H1 (cell line): ENCODE measurements around the gene LTBP3. TPM values are rescaled to one million over a fixed set of nuclear protein-coding genes. Genes with fewer than 3 reads are reported as not detected.

Source experiments
- CTCF ChIA-PET: fragments of 300-600 bp; sonication (Branson Sonifier 250); formaldehyde crosslinking; loops from one replicate; lab custom pipeline; 2021; ENCODE audit not compliant: partially characterized antibody; lab: Charles Lee
- POLR2A ChIA-PET: fragments of 300-600 bp; sonication (Branson Sonifier 250); formaldehyde crosslinking; loops from one replicate; lab custom pipeline; 2021; ENCODE audit warnings: inconsistent platforms; ENCODE audit not compliant: partially characterized antibody; lab: Charles Lee
- DNase-seq, 2 experiments: peaks; one replicate each; pipeline versions ENCODE4 v3.0.0 to v3.0.0-alpha.2; 2010 to 2022; ENCODE audit warnings: low spot score in 2 of 2, low read depth in 1 of 2, mixed read lengths in 1 of 2
- FAIRE-seq: peaks from 2 replicates; lab custom pipeline; 2011; peaks lifted over from hg19 to GRCh38; lab: Jason Lieb, UNC
- H2AFZ ChIP-seq: 2 replicates; pipeline ENCODE4 v1.8.1; 2012; ENCODE audit warnings: low read length, inconsistent platforms
- H2AK5ac ChIP-seq: 2 replicates; pipeline ENCODE4 v1.6.1; 2013; ENCODE audit warnings: low read depth, low read length
- H2BK120ac ChIP-seq: replicated peaks from 2 replicates; pipeline ENCODE3; 2013; ENCODE audit warnings: low read depth, low read length, inconsistent platforms
- H2BK12ac ChIP-seq: 2 replicates; pipeline ENCODE4 v1.6.1; 2013; ENCODE audit warnings: low read depth, low read length
- H2BK15ac ChIP-seq: 2 replicates; pipeline ENCODE4 v1.6.1; 2013; ENCODE audit warnings: low read length
- H2BK20ac ChIP-seq: 2 replicates; pipeline ENCODE4 v1.6.1; 2013; ENCODE audit warnings: low read length
- H2BK5ac ChIP-seq: 2 replicates; pipeline ENCODE4 v1.6.1; 2013; ENCODE audit warnings: low read depth, low read length
- H3K14ac ChIP-seq: 2 replicates; pipeline ENCODE4 v1.6.1; 2013; ENCODE audit warnings: inconsistent platforms; ENCODE audit not compliant: insufficient read length
- H3K18ac ChIP-seq: 2 replicates; pipeline ENCODE4 v1.6.1; 2013; ENCODE audit warnings: low read length; ENCODE audit errors: extremely low read depth
- H3K23ac ChIP-seq: 2 replicates; pipeline ENCODE4 v1.6.1; 2013; ENCODE audit warnings: inconsistent platforms; ENCODE audit not compliant: insufficient read length
- H3K23me2 ChIP-seq: 2 replicates; pipeline ENCODE4 v1.6.1; 2013; ENCODE audit warnings: low read depth, low read length
- H3K27ac ChIP-seq: 2 replicates; pipeline ENCODE4 v1.6.1; 2011; ENCODE audit warnings: low read depth, low read length, inconsistent platforms
- H3K27me3 ChIP-seq, 4 experiments: replicated peaks in 1 of 4; 1 replicate in 1 of 4; 2 replicates in 3 of 4; pipeline versions ENCODE4 v1.6.1 to v1.8.1; 2011 to 2013; ENCODE audit warnings: low read length in 3 of 4, mild to moderate bottlenecking in 3 of 4, inconsistent platforms in 2 of 4, mixed read lengths in 2 of 4, moderate library complexity in 1 of 4; ENCODE audit not compliant: control insufficient read depth in 3 of 4, insufficient read depth in 3 of 4; ENCODE audit errors: extremely low read depth in 1 of 4
- H3K36me3 ChIP-seq, 4 experiments: 2 replicates each; pipeline versions ENCODE4 v1.6.1 to v1.8.1; 2011 to 2013; ENCODE audit warnings: mild to moderate bottlenecking in 4 of 4, low read length in 3 of 4, moderate library complexity in 2 of 4, control low read depth in 1 of 4, inconsistent platforms in 1 of 4; ENCODE audit not compliant: insufficient read depth in 4 of 4, control insufficient read depth in 2 of 4
- H3K4ac ChIP-seq: replicated peaks from 2 replicates; pipeline ENCODE3; 2013; ENCODE audit warnings: low read length, low read depth, mixed read lengths, inconsistent platforms; ENCODE audit not compliant: insufficient read length
- H3K4me1 ChIP-seq, 4 experiments: replicated peaks in 1 of 4; 1 replicate in 1 of 4; 2 replicates in 3 of 4; pipeline versions ENCODE4 v1.6.1 to v1.8.1; 2011 to 2013; ENCODE audit warnings: low read length in 3 of 4, inconsistent platforms in 2 of 4, mixed read lengths in 1 of 4; ENCODE audit not compliant: insufficient read depth in 4 of 4, control insufficient read depth in 3 of 4
- H3K4me2 ChIP-seq, 2 experiments: 2 replicates each; pipeline versions ENCODE4 v1.6.1 to v1.8.1; 2011 to 2013; ENCODE audit warnings: low read depth in 2 of 2, low read length in 2 of 2, control low read depth in 1 of 2, inconsistent platforms in 1 of 2, mild to moderate bottlenecking in 1 of 2; ENCODE audit not compliant: insufficient read depth in 1 of 2
- H3K4me3 ChIP-seq, 4 experiments: fragments of 200-600, 300-600 bp in 1 of 4; sonication (generic), shearing (Covaris generic), sonication (Bioruptor Twin) in 1 of 4; 2 replicates each; pipeline versions ENCODE4 v1.5.1 to v1.8.1; 2011 to 2016; ENCODE audit warnings: low read length in 4 of 4, low read depth in 3 of 4, control low read depth in 2 of 4, inconsistent platforms in 2 of 4, mild to moderate bottlenecking in 2 of 4, mixed read lengths in 1 of 4, moderate library complexity in 1 of 4; ENCODE audit not compliant: insufficient read depth in 2 of 4; ENCODE audit errors: extremely low read depth in 1 of 4
- H3K56ac ChIP-seq: replicated peaks from 2 replicates; pipeline ENCODE3; 2013; ENCODE audit warnings: low read depth, mild to moderate bottlenecking, mixed read lengths, low read length, inconsistent platforms; ENCODE audit not compliant: insufficient read length
- H3K79me1 ChIP-seq: 2 replicates; pipeline ENCODE4 v1.6.1; 2013; ENCODE audit warnings: low read depth, low read length, control low read depth
- H3K79me2 ChIP-seq, 2 experiments: 2 replicates each; pipeline versions ENCODE4 v1.6.1 to v1.8.1; 2012 to 2013; ENCODE audit warnings: low read length in 2 of 2, mild to moderate bottlenecking in 2 of 2, inconsistent platforms in 1 of 2; ENCODE audit not compliant: insufficient read depth in 2 of 2, control insufficient read depth in 1 of 2
- H3K9ac ChIP-seq, 4 experiments: replicated peaks in 1 of 4; 1 replicate in 1 of 4; 2 replicates in 3 of 4; pipeline versions ENCODE4 v1.6.1 to v1.8.1; 2011 to 2013; ENCODE audit warnings: low read depth in 3 of 4, low read length in 3 of 4, control low read depth in 2 of 4, mild to moderate bottlenecking in 2 of 4, moderate library complexity in 2 of 4, inconsistent platforms in 1 of 4; ENCODE audit errors: extremely low read depth in 1 of 4
- H3K9me3 ChIP-seq, 2 experiments: 2 replicates each; pipeline versions ENCODE4 v1.6.1 to v1.8.1; 2012 to 2013; ENCODE audit warnings: mild to moderate bottlenecking in 2 of 2, moderate library complexity in 2 of 2, control low read depth in 1 of 2, inconsistent platforms in 1 of 2, low read depth in 1 of 2, low read length in 1 of 2, mixed read lengths in 1 of 2; ENCODE audit not compliant: insufficient read depth in 2 of 2
- H4K20me1 ChIP-seq, 2 experiments: replicated peaks in 1 of 2; 2 replicates each; pipeline versions ENCODE3 to v1.8.1; 2011 to 2013; ENCODE audit warnings: inconsistent platforms in 2 of 2, low read length in 2 of 2, mild to moderate bottlenecking in 1 of 2; ENCODE audit not compliant: insufficient read depth in 2 of 2, control insufficient read depth in 1 of 2
- H4K5ac ChIP-seq: 2 replicates; pipeline ENCODE4 v1.6.1; 2013; ENCODE audit warnings: low read length, low read depth, mixed read lengths, inconsistent platforms; ENCODE audit not compliant: insufficient read length
- H4K8ac ChIP-seq: 2 replicates; pipeline ENCODE4 v1.8.0; 2013; ENCODE audit warnings: mild to moderate bottlenecking, moderate library complexity, low read length, inconsistent platforms; ENCODE audit not compliant: insufficient read depth; ENCODE audit errors: extremely low read depth
- H4K91ac ChIP-seq: replicated peaks from 2 replicates; pipeline ENCODE3; 2013; ENCODE audit warnings: low read length, mixed read lengths, inconsistent platforms; ENCODE audit not compliant: insufficient read length
- BCL11A ChIP-seq, 2 experiments: IDR thresholded peaks; one replicate each; pipeline ENCODE4 v1.6.1; 2011; ENCODE audit warnings: low read depth in 2 of 2, low read length in 2 of 2, mild to moderate bottlenecking in 2 of 2
- E2F6 ChIP-seq: IDR thresholded peaks from 2 replicates; pipeline ENCODE4 v1.6.1; 2012; ENCODE audit warnings: inconsistent platforms
- EZH2 ChIP-seq: fragments of 200-600 bp; sonication (generic); IDR thresholded peaks from 2 replicates; pipeline ENCODE4 v1.7.1; 2012; ENCODE audit warnings: low read depth, mild to moderate bottlenecking, moderate library complexity, low read length, inconsistent platforms; ENCODE audit not compliant: severe bottlenecking
- JUND ChIP-seq: IDR thresholded peaks from 2 replicates; pipeline ENCODE4 v1.6.1; 2011; ENCODE audit warnings: mild to moderate bottlenecking, improper control_type of control experiment, low read length
- NANOG ChIP-seq: IDR thresholded peaks from 2 replicates; pipeline ENCODE4 v1.6.1; 2011; ENCODE audit warnings: low read length, low read depth, mild to moderate bottlenecking, inconsistent platforms; ENCODE audit not compliant: insufficient read depth, poor library complexity, severe bottlenecking
- SIX5 ChIP-seq: IDR thresholded peaks from 2 replicates; pipeline ENCODE4 v1.6.1; 2011; ENCODE audit warnings: mild to moderate bottlenecking, low read depth, low read length
- TAF7 ChIP-seq: optimal IDR thresholded peaks from 2 replicates; pipeline ENCODE3; 2011; ENCODE audit warnings: low read depth, mild to moderate bottlenecking, inconsistent platforms, low read length, moderate library complexity, borderline replicate concordance
- TBP ChIP-seq: IDR thresholded peaks from 2 replicates; pipeline ENCODE4 v1.6.1; 2011; ENCODE audit warnings: low read depth, low read length, improper control_type of control experiment
- WGBS, 2 experiments: shearing (Covaris generic) in 1 of 2; methylation state at CpG; one replicate each; pipeline versions ENCODE4 v1.1.6 to v1.1.7; 2013 to 2015; ENCODE audit warnings: low lambda C conversion rate in 2 of 2, mixed read lengths in 2 of 2, inconsistent platforms in 1 of 2, low coverage in 1 of 2, missing lambda C conversion rate in 1 of 2; ENCODE audit not compliant: insufficient replicate concordance in 2 of 2, insufficient coverage in 1 of 2, insufficient read length in 1 of 2; ENCODE audit errors: extremely low coverage in 1 of 2, missing lambda C conversion rate in 1 of 2; 5-methylcytosine and 5-hydroxymethylcytosine counted together
- polyA plus RNA-seq, 7 experiments: library from polyadenylated mRNA; depleted of rRNA in 3 of 7; stranded (reverse) in 5 of 7; unstranded in 2 of 7; fragments of >200 nt in 5 of 7; fragments of 200-250 nt in 2 of 7; gene quantifications; 1 replicate in 5 of 7; 2 replicates in 1 of 7; 4 replicates in 1 of 7; pipeline versions ENCODE4 v1.2.1 to v1.2.3, GENCODE V29; 2011 to 2013; ENCODE audit warnings: missing spikeins in 2 of 7, mixed read lengths in 2 of 7
- total RNA-seq: library from RNA; stranded (reverse); fragmentation: NEBNext Ultra II Directional; extraction: Animal tissue kit (Norgen Biotek cat#: 25700); gene quantifications from 2 replicates; pipeline ENCODE4 v1.2.1, GENCODE V29; 2021

The LTBP3 gene
- total and polyA plus RNA-seq, 2 of the 8 experiments (the other 6 are each of a cell fraction or from before 2014, with no cell fraction given) = 12.8 to 17.8 TPM

GRCh38 chr11:65581928-65582327 is 23.8 kb upstream of the LTBP3 start:
- no peak overlapping the region for H2BK5ac ChIP-seq
- TF ChIP-seq JUND = no peak
- no peak for TF ChIP-seq BCL11A (IDR thresholded peaks at IDR 0.05; ENCODE audit: low read depth in 2 of 2, low read length in 2 of 2)
- TF ChIP-seq EZH2 = no peak
- TF ChIP-seq NANOG = no peak
- no peak for TF ChIP-seq TBP
- TF ChIP-seq TAF7 = no peak
- TF ChIP-seq E2F6 = no peak
- TF ChIP-seq SIX5 = no peak
- no peak overlapping the region for H3K4me2 ChIP-seq
- no peak overlapping the region for H4K91ac ChIP-seq
- peaks cover 3% of the 10 kb centered on the region; the same call in 1 of the 2 replicates for H3K23me2 ChIP-seq
- no peak overlapping the region for H3K23ac ChIP-seq
- CTCF ChIA-PET = interaction anchor here (1.0 to 14.5 kb wide), 4 partner anchors 7 to 21 kb away, joined by 3 to 162 read pairs (median 74); partner anchors contain the start of genes FAM89B, KCNK7 and ZNRD2
- POLR2A ChIA-PET = interaction anchor here (1.1 to 2.1 kb wide), 2 partner anchors 18 to 21 kb away, joined by 4 to 5 read pairs; no protein-coding TSS in a partner anchor
- peaks cover 0 to 12% (median 4%) of the 10 kb centered on the region in 4 experiments; a peak in 5 of 7 replicates for H3K4me1 ChIP-seq
- H2BK20ac ChIP-seq = no peak overlapping the region
- H3K4ac ChIP-seq = no peak overlapping the region
- no peak overlapping the region for H3K27ac ChIP-seq
- no peak overlapping the region for H4K5ac ChIP-seq
- no peak overlapping the region for H3K4me3 ChIP-seq
- peaks cover 20 to 60% (median 46%) of the 10 kb centered on the region in 4 experiments; a peak in 6 of 7 replicates for H3K27me3 ChIP-seq
- H4K8ac ChIP-seq = no peak overlapping the region; the same call in 1 of the 2 replicates
- DNase-seq (no peak), FAIRE-seq (no peak)
- no peak overlapping the region for H2BK15ac ChIP-seq
- H3K79me2 ChIP-seq = no peaks in the 10 kb centered on the region
- no peak overlapping the region for H2AK5ac ChIP-seq
- H2BK120ac ChIP-seq = no peak overlapping the region
- no peaks in the 10 kb centered on the region for H3K36me3 ChIP-seq
- no peak overlapping the region for H3K56ac ChIP-seq
- H2BK12ac ChIP-seq = no peak overlapping the region
- no peak overlapping the region for H2AFZ ChIP-seq
- H3K79me1 ChIP-seq = no peaks in the 10 kb centered on the region
- H3K9ac ChIP-seq = no peak overlapping the region
- 83% methylated on average over 3 of the region's 3 CpGs; no CpG with 5 or more reads in 1 of the 2 experiments for WGBS, 2 experiments
- H3K14ac ChIP-seq = no peak overlapping the region
- H4K20me1 ChIP-seq = peaks cover 0 to 2% of the 10 kb centered on the region in 2 experiments
- no peak overlapping the region for H3K18ac ChIP-seq
- H3K9me3 ChIP-seq = no peaks in the 10 kb centered on the region
